Sigmoid colon (tissue), 7 donors: ENCODE results near the gene FSTL4. TPM values are rescaled to one million over a fixed set of nuclear protein-coding genes. Genes with fewer than 3 reads are reported as not detected.

Source experiments
- DNase-seq: peaks from one replicate; pipeline ENCODE4 v3.0.0-alpha.2; 2019
- H3K27ac ChIP-seq, 4 donors: fragments of 200-600 bp; sonication (generic); one replicate each; pipeline ENCODE4 v1.5.1; 2016 to 2019; ENCODE audit warnings: mild to moderate bottlenecking in 1 of 4
- H3K27me3 ChIP-seq, 3 donors: fragments of 200-600 bp; sonication (generic); one replicate each; pipeline ENCODE4 v1.5.1; 2019; ENCODE audit warnings: mild to moderate bottlenecking in 1 of 3
- H3K36me3 ChIP-seq, 4 donors: fragments of 200-600 bp; sonication (generic); one replicate each; pipeline ENCODE4 v1.5.1; 2016 to 2019
- H3K4me1 ChIP-seq, 4 donors: fragments of 200-600 bp; sonication (generic); one replicate each; pipeline ENCODE4 v1.5.1; 2017 to 2019
- H3K4me3 ChIP-seq, 4 donors: fragments of 200-600 bp; sonication (generic); one replicate each; pipeline ENCODE4 v1.5.1; 2017 to 2019; ENCODE audit warnings: mild to moderate bottlenecking in 2 of 4, moderate library complexity in 1 of 4
- H3K9me3 ChIP-seq, 4 donors: fragments of 200-600 bp in 3 of 4; sonication (generic) in 3 of 4; one replicate each; pipeline versions ENCODE4 v1.5.1 to v1.6.1; 2013 to 2019
- CTCF ChIP-seq, 4 experiments: fragments of 450-650 bp in 3 of 4; fragments of 200-600 bp in 1 of 4; IDR thresholded peaks; one replicate each; pipeline ENCODE4 v1.5.1; 2016 to 2019; ENCODE audit warnings: antibody characterized with exemption in 4 of 4, mild to moderate bottlenecking in 3 of 4, moderate library complexity in 2 of 4
- EP300 ChIP-seq, 4 donors: sonication (generic); formaldehyde crosslinking; IDR thresholded peaks; one replicate each; pipeline ENCODE4 v1.6.1; 2017; ENCODE audit warnings: antibody characterized with exemption in 4 of 4
- POLR2A ChIP-seq, 2 donors: fragments of 450-650 bp; IDR thresholded peaks; one replicate each; pipeline ENCODE4 v1.6.1; 2016; ENCODE audit warnings: antibody characterized with exemption in 2 of 2, mild to moderate bottlenecking in 2 of 2, moderate library complexity in 2 of 2
- POLR2AphosphoS5 ChIP-seq, 4 donors: sonication (generic); formaldehyde crosslinking; IDR thresholded peaks; one replicate each; pipeline ENCODE4 v1.6.1; 2017; ENCODE audit warnings: antibody characterized with exemption in 4 of 4
- WGBS, 2 donors: extraction: QIAGEN DNeasy Blood & Tissue Kit; methylation state at CpG; one replicate each; pipeline ENCODE4 v1.1.7; 2013; 5-methylcytosine and 5-hydroxymethylcytosine counted together
- intact Hi-C: fragments of 100-400 bp; cut with DNase I; formaldehyde crosslinking; loops from one replicate; pipeline ENCODE4 v1.15.1; 2023
- polyA plus RNA-seq, 3 donors: library from polyadenylated mRNA; stranded (reverse); fragments of 200-250 nt; gene quantifications; one replicate each; pipeline ENCODE4 v1.2.3, GENCODE V29; 2013
- total RNA-seq, 4 donors: library from RNA; depleted of rRNA; stranded (reverse); fragments of >200 nt; gene quantifications; one replicate each; pipeline ENCODE4 v1.1.0, GENCODE V29; 2016
- donor health status: healthy with polysubstance abuse.
- donor health status: Bipolar disorder and iron deficiency.
- donor health status: healthy.

Gene FSTL4
- total and polyA plus RNA-seq, 7 donors = 0.23 to 0.45 (median 0.28) TPM; not detected in 4

- H3K9me3 ChIP-seq = no peaks in the 10 kb centered on the region
- no peaks in the 10 kb centered on the region for H3K4me1 ChIP-seq
- DNase-seq = no peak
- intact Hi-C loops = no loop called here
- TF ChIP-seq POLR2A (IDR thresholded peaks at IDR 0.05) = no peak
- TF ChIP-seq EP300 (IDR thresholded peaks at IDR 0.05) = no peak
- TF ChIP-seq POLR2AphosphoS5 (IDR thresholded peaks at IDR 0.05) = no peak
- TF ChIP-seq CTCF (IDR thresholded peaks at IDR 0.05) = no peak
- WGBS, 2 donors = 80 to 86% methylated on average over 4 of the region's 4 CpGs
- H3K27ac ChIP-seq = no peak overlapping the region
- H3K4me3 ChIP-seq = no peak overlapping the region
- H3K36me3 ChIP-seq = no peaks in the 10 kb centered on the region
- H3K27me3 ChIP-seq = no peaks in the 10 kb centered on the region
Measured at GRCh38 chr5:133298447-133298846, 313.9 kb downstream of the FSTL4 start.

GRCh38 chr5:133297293-133297692, 315.0 kb downstream of the FSTL4 start:
- Histone ChIP-seq H3K36me3 (no peaks in the 10 kb centered on the region), H3K4me3 (no peak overlapping the region)
- 91 to 96% methylated on average over 5 of the region's 5 CpGs for WGBS, 2 donors

GRCh38 chr5:133296624-133297023, 315.7 kb downstream of the FSTL4 start:
- H3K4me3 ChIP-seq = no peak overlapping the region

More at GRCh38 chr5:133297293-133297692, 315.0 kb downstream of the FSTL4 start:
- no peak overlapping the region for H3K27ac ChIP-seq
- H3K4me1 ChIP-seq = no peaks in the 10 kb centered on the region
- no peak for DNase-seq
- H3K9me3 ChIP-seq = no peaks in the 10 kb centered on the region
- no peak for TF ChIP-seq POLR2AphosphoS5 (IDR thresholded peaks at IDR 0.05)
- no peak for TF ChIP-seq CTCF (IDR thresholded peaks at IDR 0.05)
- no peak for TF ChIP-seq POLR2A (IDR thresholded peaks at IDR 0.05)
- TF ChIP-seq EP300 (IDR thresholded peaks at IDR 0.05) = no peak
- no peaks in the 10 kb centered on the region for H3K27me3 ChIP-seq
- intact Hi-C loops = no loop called here

GRCh38 chr5:133295520-133295919, 316.8 kb downstream of the FSTL4 start:
- Histone ChIP-seq H3K4me1 (no peaks in the 10 kb centered on the region), H3K4me3 (no peak overlapping the region), H3K36me3 (no peaks in the 10 kb centered on the region), H3K27me3 (no peaks in the 10 kb centered on the region), H3K9me3 (no peaks in the 10 kb centered on the region), H3K27ac (no peak overlapping the region)
- no peak for TF ChIP-seq POLR2A (IDR thresholded peaks at IDR 0.05)
- no peak for TF ChIP-seq CTCF (IDR thresholded peaks at IDR 0.05)
- no peak for TF ChIP-seq POLR2AphosphoS5 (IDR thresholded peaks at IDR 0.05)
- no peak for TF ChIP-seq EP300 (IDR thresholded peaks at IDR 0.05)
- no peak for DNase-seq
- WGBS, 2 donors = 91 to 93% methylated on average over 3 of the region's 3 CpGs
- intact Hi-C loops = no loop called here

More at GRCh38 chr5:133296624-133297023, 315.7 kb downstream of the FSTL4 start:
- no peak overlapping the region for H3K27ac ChIP-seq
- intact Hi-C loops = no loop called here
- H3K36me3 ChIP-seq = no peaks in the 10 kb centered on the region
- TF ChIP-seq CTCF (IDR thresholded peaks at IDR 0.05) (no peak), POLR2AphosphoS5 (IDR thresholded peaks at IDR 0.05) (no peak), POLR2A (IDR thresholded peaks at IDR 0.05) (no peak), EP300 (IDR thresholded peaks at IDR 0.05) (no peak)
- no peaks in the 10 kb centered on the region for H3K4me1 ChIP-seq
- H3K27me3 ChIP-seq = no peaks in the 10 kb centered on the region
- WGBS, 2 donors = 62 to 82% methylated on average over 5 of the region's 5 CpGs
- DNase-seq = no peak
- H3K9me3 ChIP-seq = no peaks in the 10 kb centered on the region

GRCh38 chr5:133294380-133294779, 318.0 kb downstream of the FSTL4 start:
- WGBS, 2 donors = 15 to 48% methylated on average over 3 of the region's 3 CpGs
- Histone ChIP-seq H3K9me3 (no peaks in the 10 kb centered on the region), H3K27me3 (no peaks in the 10 kb centered on the region), H3K4me3 (no peak overlapping the region), H3K4me1 (peaks cover 0 to 6% (median 0%) of the 10 kb centered on the region in 4 donors), H3K36me3 (no peaks in the 10 kb centered on the region), H3K27ac (no peak overlapping the region)
- no peak for TF ChIP-seq EP300 (IDR thresholded peaks at IDR 0.05)
- no peak for TF ChIP-seq POLR2A (IDR thresholded peaks at IDR 0.05)
- TF ChIP-seq CTCF (IDR thresholded peaks at IDR 0.05) = no peak
- no peak for TF ChIP-seq POLR2AphosphoS5 (IDR thresholded peaks at IDR 0.05)
- intact Hi-C loops = no loop called here
- DNase-seq = no peak
